Sigmoid colon (tissue), 7 donors: ENCODE measurements around the gene MRPS18B. TPM values are rescaled to one million over a fixed set of nuclear protein-coding genes. Genes with fewer than 3 reads are reported as not detected.

Experiments used
- DNase-seq: peaks from one replicate; pipeline ENCODE4 v3.0.0-alpha.2; 2019
- H3K27ac ChIP-seq, 4 donors: fragments of 200-600 bp; sonication (generic); one replicate each; pipeline ENCODE4 v1.5.1; 2016 to 2019; ENCODE audit warnings: mild to moderate bottlenecking in 1 of 4
- H3K27me3 ChIP-seq, 3 donors: fragments of 200-600 bp; sonication (generic); one replicate each; pipeline ENCODE4 v1.5.1; 2019; ENCODE audit warnings: mild to moderate bottlenecking in 1 of 3
- H3K36me3 ChIP-seq, 4 donors: fragments of 200-600 bp; sonication (generic); one replicate each; pipeline ENCODE4 v1.5.1; 2016 to 2019
- H3K4me1 ChIP-seq, 4 donors: fragments of 200-600 bp; sonication (generic); one replicate each; pipeline ENCODE4 v1.5.1; 2017 to 2019
- H3K4me3 ChIP-seq, 4 donors: fragments of 200-600 bp; sonication (generic); one replicate each; pipeline ENCODE4 v1.5.1; 2017 to 2019; ENCODE audit warnings: mild to moderate bottlenecking in 2 of 4, moderate library complexity in 1 of 4
- H3K9me3 ChIP-seq, 4 donors: fragments of 200-600 bp in 3 of 4; sonication (generic) in 3 of 4; one replicate each; pipeline versions ENCODE4 v1.5.1 to v1.6.1; 2013 to 2019
- EP300 ChIP-seq, 4 donors: sonication (generic); formaldehyde crosslinking; IDR thresholded peaks; one replicate each; pipeline ENCODE4 v1.6.1; 2017; ENCODE audit warnings: antibody characterized with exemption in 4 of 4
- POLR2A ChIP-seq, 2 donors: fragments of 450-650 bp; IDR thresholded peaks; one replicate each; pipeline ENCODE4 v1.6.1; 2016; ENCODE audit warnings: antibody characterized with exemption in 2 of 2, mild to moderate bottlenecking in 2 of 2, moderate library complexity in 2 of 2
- POLR2AphosphoS5 ChIP-seq, 4 donors: sonication (generic); formaldehyde crosslinking; IDR thresholded peaks; one replicate each; pipeline ENCODE4 v1.6.1; 2017; ENCODE audit warnings: antibody characterized with exemption in 4 of 4
- WGBS, 2 donors: extraction: QIAGEN DNeasy Blood & Tissue Kit; methylation state at CpG; one replicate each; pipeline ENCODE4 v1.1.7; 2013; 5-methylcytosine and 5-hydroxymethylcytosine counted together
- intact Hi-C: fragments of 100-400 bp; cut with DNase I; formaldehyde crosslinking; loops from one replicate; pipeline ENCODE4 v1.15.1; 2023
- polyA plus RNA-seq, 3 donors: library from polyadenylated mRNA; stranded (reverse); fragments of 200-250 nt; gene quantifications; one replicate each; pipeline ENCODE4 v1.2.3, GENCODE V29; 2013
- small RNA-seq, 3 donors: library from RNA; depleted of rRNA; stranded (forward); fragments of <200 nt; gene quantifications; one replicate each; pipeline ENCODE3, GENCODE V24; 2016
- total RNA-seq, 4 donors: library from RNA; depleted of rRNA; stranded (reverse); fragments of >200 nt; gene quantifications; one replicate each; pipeline ENCODE4 v1.1.0, GENCODE V29; 2016
- TF ChIP-seq, protein P1 (sequence below), 4 experiments: fragments of 450-650 bp in 3 of 4; fragments of 200-600 bp in 1 of 4; IDR thresholded peaks; one replicate each; pipeline ENCODE4 v1.5.1; 2016 to 2019; ENCODE audit warnings: antibody characterized with exemption in 4 of 4, mild to moderate bottlenecking in 3 of 4, moderate library complexity in 2 of 4
- donor health status: healthy with polysubstance abuse.
- donor health status: Bipolar disorder and iron deficiency.
- donor health status: healthy.

MRPS18B gene
- total and polyA plus RNA-seq, 7 donors, result 36.3 to 81.2 (median 58.9) TPM

GRCh38 chr6:30670760-30671527 is 53.3 kb downstream of the MRPS18B start:
- DNase-seq, result no peak
- peaks cover 0 to 25% (median 22%) of the 10 kb centered on the region in 4 donors for H3K4me1 ChIP-seq
- TF ChIP-seq POLR2AphosphoS5 (IDR thresholded peaks at IDR 0.05) (no peak), POLR2A (IDR thresholded peaks at IDR 0.05) (no peak), EP300 (IDR thresholded peaks at IDR 0.05) (no peak)
- TF ChIP-seq, protein P1, sequence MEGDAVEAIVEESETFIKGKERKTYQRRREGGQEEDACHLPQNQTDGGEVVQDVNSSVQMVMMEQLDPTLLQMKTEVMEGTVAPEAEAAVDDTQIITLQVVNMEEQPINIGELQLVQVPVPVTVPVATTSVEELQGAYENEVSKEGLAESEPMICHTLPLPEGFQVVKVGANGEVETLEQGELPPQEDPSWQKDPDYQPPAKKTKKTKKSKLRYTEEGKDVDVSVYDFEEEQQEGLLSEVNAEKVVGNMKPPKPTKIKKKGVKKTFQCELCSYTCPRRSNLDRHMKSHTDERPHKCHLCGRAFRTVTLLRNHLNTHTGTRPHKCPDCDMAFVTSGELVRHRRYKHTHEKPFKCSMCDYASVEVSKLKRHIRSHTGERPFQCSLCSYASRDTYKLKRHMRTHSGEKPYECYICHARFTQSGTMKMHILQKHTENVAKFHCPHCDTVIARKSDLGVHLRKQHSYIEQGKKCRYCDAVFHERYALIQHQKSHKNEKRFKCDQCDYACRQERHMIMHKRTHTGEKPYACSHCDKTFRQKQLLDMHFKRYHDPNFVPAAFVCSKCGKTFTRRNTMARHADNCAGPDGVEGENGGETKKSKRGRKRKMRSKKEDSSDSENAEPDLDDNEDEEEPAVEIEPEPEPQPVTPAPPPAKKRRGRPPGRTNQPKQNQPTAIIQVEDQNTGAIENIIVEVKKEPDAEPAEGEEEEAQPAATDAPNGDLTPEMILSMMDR (IDR thresholded peaks at IDR 0.05), result no peak
- WGBS, 2 donors, result 93% methylated on average over 27 of the region's 27 CpGs
- H3K4me3 ChIP-seq, result no peak overlapping the region
- intact Hi-C loops, result loop anchor here (5.0 kb wide), 1 partner anchor 184 kb away; the partner anchor contains the start of gene HLA-E
- H3K9me3 ChIP-seq, result no peaks in the 10 kb centered on the region
- no peaks in the 10 kb centered on the region for H3K27me3 ChIP-seq
- H3K27ac ChIP-seq, result no peak overlapping the region
- H3K36me3 ChIP-seq, result peaks cover 1 to 51% (median 31%) of the 10 kb centered on the region in 4 donors

- H3K9me3 ChIP-seq, result no peaks in the 10 kb centered on the region
- H3K27ac ChIP-seq, result peak within 1 kb of the TSS; percentile 81 to 92 (median 88)
- TF ChIP-seq EP300 (IDR thresholded peaks at IDR 0.05) (no peak), POLR2AphosphoS5 (IDR thresholded peaks at IDR 0.05) (peak; percentile 55 to 86 (median 82)), POLR2A (IDR thresholded peaks at IDR 0.05) (peak; percentile 6 to 61)
- TF ChIP-seq, protein P1 (IDR thresholded peaks at IDR 0.05), result peak; percentile 69 to 91 (median 78)
- H3K4me1 ChIP-seq, result peaks cover 0 to 25% (median 22%) of the 10 kb centered on the region in 4 donors
- H3K4me3 ChIP-seq, result peak within 1 kb of the TSS; percentile 69 to 93 (median 80)
- DNase-seq, result peak; percentile 98
- 0% methylated on average over 57 of the region's 57 CpGs for WGBS, 2 donors
- H3K27me3 ChIP-seq, result no peaks in the 10 kb centered on the region
- H3K36me3 ChIP-seq, result peaks cover 15 to 51% (median 40%) of the 10 kb centered on the region in 4 donors
- intact Hi-C loops, result loop anchor here (2.0 to 5.0 kb wide), 2 partner anchors 54 to 185 kb away; partner anchors contain the start of gene HLA-E
Measured at GRCh38 chr6:30672445-30673253, 55.0 kb downstream of the MRPS18B start, which contains the start of gene DHX16. Gene DHX16 (minus strand): TSS chr6:30673006. CDS start chr6:30672841, 165 bp downstream.

Small RNAs within 50 kb of the gene (small RNA-seq; reads per million reads assigned to genes)
- 2.9 to 5.7 (median 4.5) reads per million in 3 donors for gene MIR877

Other genes with a start within 250 kb of the MRPS18B start
- 100 to 1,000 TPM; 323 to 462 (median 387) TPM for gene HLA-E, start 128.3 kb upstream of the MRPS18B start, total RNA-seq
- 100 to 1,000 TPM; 139 to 753 (median 181) TPM for gene HLA-E, start 128.3 kb upstream of the MRPS18B start, polyA plus RNA-seq
- gene GNL1, start 61.4 kb upstream of the MRPS18B start, total RNA-seq, result 10 to 100 TPM; 31.6 to 36.3 (median 33.7) TPM
- gene GNL1, start 61.4 kb upstream of the MRPS18B start, polyA plus RNA-seq, result 10 to 100 TPM; 27.7 to 50.6 (median 43.2) TPM
- gene PRR3, start 60.5 kb upstream of the MRPS18B start, total RNA-seq, result 10 to 100 TPM in 1 of 4 donors, 1 to 10 TPM in 3; 3.7 to 21.1 (median 4.6) TPM
- 1 to 10 TPM; 2.8 to 7.6 (median 3.0) TPM for gene PRR3, start 60.5 kb upstream of the MRPS18B start, polyA plus RNA-seq
- gene ABCF1, start 46.4 kb upstream of the MRPS18B start, total RNA-seq, result 10 to 100 TPM; 26.9 to 38.8 (median 33.6) TPM
- 10 to 100 TPM; 17.4 to 46.7 (median 25.4) TPM for gene ABCF1, start 46.4 kb upstream of the MRPS18B start, polyA plus RNA-seq
- gene PPP1R10, start 597 bp upstream of the MRPS18B start, total RNA-seq, result 10 to 100 TPM; 18.5 to 30.2 (median 28.3) TPM
- gene PPP1R10, start 597 bp upstream of the MRPS18B start, polyA plus RNA-seq, result 10 to 100 TPM; 13.8 to 30.6 (median 18.7) TPM
- 1 to 10 TPM; 2.6 to 7.2 (median 4.8) TPM for gene ATAT1, start 9.0 kb downstream of the MRPS18B start, total RNA-seq
- 1 to 10 TPM; 3.0 to 8.5 (median 4.2) TPM for gene ATAT1, start 9.0 kb downstream of the MRPS18B start, polyA plus RNA-seq
- 10 to 100 TPM in 2 of 4 donors, 1 to 10 TPM in 2; 7.8 to 36.7 (median 20.7) TPM for gene C6orf136, start 29.3 kb downstream of the MRPS18B start, total RNA-seq
- 10 to 100 TPM; 51.1 to 60.8 (median 52.3) TPM for gene C6orf136, start 29.3 kb downstream of the MRPS18B start, polyA plus RNA-seq
- gene DHX16, start 55.2 kb downstream of the MRPS18B start, total RNA-seq, result 10 to 100 TPM; 18.0 to 22.8 (median 21.3) TPM
- 10 to 100 TPM; 21.6 to 34.2 (median 25.2) TPM for gene DHX16, start 55.2 kb downstream of the MRPS18B start, polyA plus RNA-seq
- 10 to 100 TPM; 32.6 to 69.8 (median 39.0) TPM for gene PPP1R18, start 68.8 kb downstream of the MRPS18B start, total RNA-seq
- 10 to 100 TPM; 15.0 to 51.2 (median 27.6) TPM for gene PPP1R18, start 68.8 kb downstream of the MRPS18B start, polyA plus RNA-seq
- 1 to 10 TPM; 2.4 to 9.7 (median 5.0) TPM for gene NRM, start 73.1 kb downstream of the MRPS18B start, total RNA-seq
- gene NRM, start 73.1 kb downstream of the MRPS18B start, polyA plus RNA-seq, result 10 to 100 TPM in 1 of 3 donors, 1 to 10 TPM in 2; 1.8 to 13.8 (median 2.8) TPM
- gene MDC1, start 99.4 kb downstream of the MRPS18B start, total RNA-seq, result 10 to 100 TPM in 1 of 4 donors, 1 to 10 TPM in 3; 5.4 to 16.1 (median 6.7) TPM
- 10 to 100 TPM in 1 of 3 donors, 1 to 10 TPM in 2; 1.8 to 17.4 (median 3.7) TPM for gene MDC1, start 99.4 kb downstream of the MRPS18B start, polyA plus RNA-seq
- gene TUBB, start 102.5 kb downstream of the MRPS18B start, total RNA-seq, result 100 to 1,000 TPM; 245 to 287 (median 267) TPM
- 100 to 1,000 TPM in 2 of 3 donors, 10 to 100 TPM in 1; 96.1 to 306 (median 111) TPM for gene TUBB, start 102.5 kb downstream of the MRPS18B start, polyA plus RNA-seq
- gene FLOT1, start 124.8 kb downstream of the MRPS18B start, total RNA-seq, result 100 to 1,000 TPM; 141 to 206 (median 160) TPM
- 100 to 1,000 TPM; 174 to 194 (median 188) TPM for gene FLOT1, start 124.8 kb downstream of the MRPS18B start, polyA plus RNA-seq
- 10 to 100 TPM; 20.1 to 65.3 (median 21.9) TPM for gene IER3, start 126.7 kb downstream of the MRPS18B start, total RNA-seq
- 100 to 1,000 TPM; 133 to 193 (median 153) TPM for gene IER3, start 126.7 kb downstream of the MRPS18B start, polyA plus RNA-seq